ENCODE data around the gene FAM3B. TPM values are rescaled to one million over a fixed set of nuclear protein-coding genes. Genes with fewer than 3 reads are reported as not detected.

The FAM3B gene
- polyA plus RNA-seq, 10 donors = 0.24 to 0.58 (median 0.36) TPM

- DNase-seq = no peak
These were observed 51.5 kb downstream of the FAM3B start for GRCh38 chr21:41367945-41368734.

GRCh38 chr21:41368735-41369104 is 52.1 kb downstream of the FAM3B start:
- no peak for DNase-seq

- peak in 1 of 3 donors; percentile 73 for DNase-seq
These were observed 52.7 kb downstream of the FAM3B start for GRCh38 chr21:41369105-41369919.

GRCh38 chr21:41369920-41370839 is 53.6 kb downstream of the FAM3B start:
- peak in 1 of 3 donors; percentile 20 for DNase-seq

- DNase-seq = no peak
These were observed 54.5 kb downstream of the FAM3B start for GRCh38 chr21:41370840-41371684.

- DNase-seq = no peak
These were observed 55.1 kb downstream of the FAM3B start for GRCh38 chr21:41371685-41372030.

- DNase-seq = no peak
These were observed 56.7 kb downstream of the FAM3B start for GRCh38 chr21:41373253-41373652.

- DNase-seq = no peak
These were observed 57.2 kb downstream of the FAM3B start for GRCh38 chr21:41373763-41374162.

GRCh38 chr21:41374177-41374712 is 57.6 kb downstream of the FAM3B start:
- DNase-seq = no peak

GRCh38 chr21:41374867-41375533 is 58.4 kb downstream of the FAM3B start:
- no peak for DNase-seq

GRCh38 chr21:41375875-41376274 is 59.3 kb downstream of the FAM3B start:
- DNase-seq = no peak

GRCh38 chr21:41377715-41378114 is 61.1 kb downstream of the FAM3B start:
- no peak for DNase-seq

- no peak for DNase-seq
These were observed 62.2 kb downstream of the FAM3B start for GRCh38 chr21:41378849-41379248.

- DNase-seq = no peak
These were observed 63.3 kb downstream of the FAM3B start for GRCh38 chr21:41379901-41380300.

GRCh38 chr21:41381731-41382130 is 65.1 kb downstream of the FAM3B start:
- DNase-seq = no peak

GRCh38 chr21:41387042-41387819 is 70.6 kb downstream of the FAM3B start:
- peak in 1 of 3 donors; percentile 68 for DNase-seq

- no peak for DNase-seq
These were observed 71.2 kb downstream of the FAM3B start for GRCh38 chr21:41387824-41388223.

- no peak for DNase-seq
These were observed 71.7 kb downstream of the FAM3B start for GRCh38 chr21:41388259-41388658.

GRCh38 chr21:41390043-41390639 is 73.5 kb downstream of the FAM3B start:
- DNase-seq = no peak
